GM19193 (cell line): ENCODE results near the gene SYDE1.
A peak's percentile ranks its signal among the peaks of the same experiment; 100 is the strongest.

Source experiments
- POLR2A ChIP-seq: IDR thresholded peaks from 4 replicates; pipeline ENCODE4 v1.6.1; 2011; ENCODE audit not compliant: insufficient read depth, insufficient read length; ENCODE audit errors: extremely low read depth

Gene SYDE1

GRCh38 chr19:15118789-15119494 lies 11.7 kb downstream of the SYDE1 start:
- TF ChIP-seq POLR2A, result no peak

- no peak for TF ChIP-seq POLR2A
These were observed 13.2 kb downstream of the SYDE1 start for GRCh38 chr19:15120135-15121026.

GRCh38 chr19:15122331-15123030 lies 15.3 kb downstream of the SYDE1 start:
- no peak for TF ChIP-seq POLR2A

GRCh38 chr19:15123031-15123890 lies 16.1 kb downstream of the SYDE1 start:
- TF ChIP-seq POLR2A, result no peak

GRCh38 chr19:15123900-15124299 lies 16.7 kb downstream of the SYDE1 start:
- TF ChIP-seq POLR2A, result no peak

- TF ChIP-seq POLR2A, result no peak
These were observed 17.5 kb downstream of the SYDE1 start for GRCh38 chr19:15124572-15125231.

GRCh38 chr19:15125232-15126067 lies 18.2 kb downstream of the SYDE1 start:
- peak; percentile 86 for TF ChIP-seq POLR2A

GRCh38 chr19:15126131-15126910 lies 19.1 kb downstream of the SYDE1 start:
- TF ChIP-seq POLR2A, result no peak

- no peak for TF ChIP-seq POLR2A
These were observed 21.1 kb downstream of the SYDE1 start for GRCh38 chr19:15128162-15128770.

- no peak for TF ChIP-seq POLR2A
These were observed 22.8 kb downstream of the SYDE1 start for GRCh38 chr19:15129856-15130585.

GRCh38 chr19:15136234-15136954 lies 29.2 kb downstream of the SYDE1 start:
- no peak for TF ChIP-seq POLR2A
